Subcutaneous abdominal adipose tissue (tissue), 5 donors: Measurements from ENCODE around the gene SPEM2.

Experiments
- H3K27ac ChIP-seq: one replicate; pipeline ENCODE4 v1.7.0; 2013; ENCODE audit warnings: low read depth, mild to moderate bottlenecking, inconsistent platforms, low read length, moderate library complexity
- H3K27me3 ChIP-seq, 5 donors: one replicate each; pipeline ENCODE4 v1.7.0; 2013; ENCODE audit warnings: low read length in 5 of 5, inconsistent platforms in 1 of 5; ENCODE audit not compliant: control insufficient read depth in 5 of 5, insufficient read depth in 4 of 5
- H3K36me3 ChIP-seq, 5 donors: one replicate each; pipeline ENCODE4 v1.7.0; 2013; ENCODE audit warnings: low read length in 5 of 5; ENCODE audit not compliant: control insufficient read depth in 5 of 5, insufficient read depth in 5 of 5
- H3K4me1 ChIP-seq, 5 donors: one replicate each; pipeline ENCODE4 v1.7.0; 2013; ENCODE audit warnings: low read length in 5 of 5, mild to moderate bottlenecking in 3 of 5, moderate library complexity in 1 of 5; ENCODE audit not compliant: control insufficient read depth in 5 of 5, insufficient read depth in 5 of 5
- H3K4me3 ChIP-seq, 5 donors: one replicate each; pipeline ENCODE4 v1.7.0; 2013; ENCODE audit warnings: low read length in 5 of 5, low read depth in 1 of 5
- H3K9ac ChIP-seq, 5 donors: one replicate each; pipeline ENCODE4 v1.7.0; 2013; ENCODE audit warnings: low read length in 5 of 5, mild to moderate bottlenecking in 4 of 5, moderate library complexity in 3 of 5
- H3K9me3 ChIP-seq, 5 donors: one replicate each; pipeline ENCODE4 v1.7.0; 2013; ENCODE audit warnings: low read length in 5 of 5; ENCODE audit not compliant: control insufficient read depth in 5 of 5
- donor health status: healthy.
- donor health status: healthy.
- donor health status: healthy.
- donor health status: healthy.
- donor health status: healthy.

Gene SPEM2

DNA sequence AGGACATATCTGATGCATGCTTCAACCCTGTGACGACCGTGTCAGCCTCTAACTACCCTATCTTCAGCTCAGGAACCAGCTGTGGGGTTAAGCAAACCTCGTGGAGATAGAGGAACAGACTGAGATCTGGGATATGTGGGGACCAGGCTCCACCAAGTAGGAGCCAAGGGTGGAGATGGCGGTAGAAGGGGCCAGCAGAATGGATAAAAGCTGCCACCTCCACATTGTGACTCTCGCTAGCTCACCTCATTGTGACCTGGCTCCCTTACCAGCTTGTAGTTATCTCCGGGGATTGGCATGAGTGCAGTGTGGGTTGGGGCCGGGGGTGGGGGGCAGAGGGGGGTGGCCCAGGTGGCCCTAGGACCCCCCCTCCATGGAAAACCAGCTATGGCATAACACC, at the start of gene SPEM2:
Gene SPEM2, plus strand, starts transcription at position 301 of the 400 bp plus-strand sequence. Its CDS starts 73 bp downstream, at position 374.
- H3K36me3 ChIP-seq: no peaks in the 10 kb centered on the region
- H3K27me3 ChIP-seq: peaks cover 0 to 4% (median 0%) of the 10 kb centered on the region in 5 donors
- no peaks in the 10 kb centered on the region for H3K4me1 ChIP-seq
- H3K9ac ChIP-seq: no peak within 1 kb of the TSS
- H3K9me3 ChIP-seq: no peaks in the 10 kb centered on the region
- H3K4me3 ChIP-seq: no peak within 1 kb of the TSS
- H3K27ac ChIP-seq: no peak within 1 kb of the TSS

DNA sequence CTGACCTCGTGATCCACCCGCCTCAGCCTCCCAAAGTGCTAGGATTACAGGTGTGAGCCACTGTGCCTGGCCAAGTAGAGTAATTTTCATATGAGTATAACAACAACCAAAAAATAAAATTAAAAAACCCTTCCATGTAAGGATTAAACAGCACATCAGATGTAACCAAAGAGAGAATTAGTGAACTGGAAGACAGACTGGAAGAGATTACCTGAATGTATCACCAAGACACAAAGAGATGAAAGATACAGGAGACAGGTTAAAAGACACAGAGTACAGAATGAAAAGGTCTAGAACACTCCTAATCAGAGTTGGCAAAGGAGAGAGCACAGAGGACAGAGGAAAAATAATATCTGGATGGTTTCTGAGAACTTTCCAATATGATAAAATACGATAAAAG, 46.3 kb upstream of the SPEM2 start:
- H3K9ac ChIP-seq: no peak overlapping the region
- H3K27ac ChIP-seq: no peak overlapping the region
- peaks cover 4 to 32% (median 26%) of the 10 kb centered on the region in 5 donors for H3K4me1 ChIP-seq
- peaks cover 17 to 32% (median 24%) of the 10 kb centered on the region in 5 donors for H3K27me3 ChIP-seq
- H3K36me3 ChIP-seq: no peaks in the 10 kb centered on the region
- no peak overlapping the region for H3K4me3 ChIP-seq
- H3K9me3 ChIP-seq: peaks cover 0 to 3% (median 0%) of the 10 kb centered on the region in 5 donors

DNA sequence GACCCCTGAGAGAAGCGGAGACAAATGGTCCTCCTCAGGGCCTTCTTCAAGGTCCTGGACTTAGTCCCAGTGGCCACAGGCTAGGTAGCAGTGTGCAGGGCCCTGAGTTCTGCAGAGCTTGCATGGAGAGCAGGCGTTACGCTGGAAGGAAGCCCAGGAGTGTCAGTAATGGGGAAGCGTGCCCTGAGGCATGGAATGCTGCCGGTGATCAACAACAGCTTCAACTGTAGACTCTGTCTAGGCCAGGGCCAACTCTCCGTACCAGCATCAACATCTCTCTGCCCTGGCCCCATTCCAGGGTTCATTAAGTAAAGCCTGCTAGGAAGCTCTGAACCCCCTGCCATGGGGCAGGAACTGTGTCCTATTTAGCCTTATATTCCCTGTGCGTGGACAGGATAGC, 45.1 kb upstream of the SPEM2 start:
- peak overlapping the region in 3 of 5 donors; percentile 35 to 81 (median 57) for H3K9ac ChIP-seq
- H3K4me3 ChIP-seq: peak overlapping the region; percentile 54 to 64 (median 59)
- H3K27ac ChIP-seq: no peak overlapping the region

DNA sequence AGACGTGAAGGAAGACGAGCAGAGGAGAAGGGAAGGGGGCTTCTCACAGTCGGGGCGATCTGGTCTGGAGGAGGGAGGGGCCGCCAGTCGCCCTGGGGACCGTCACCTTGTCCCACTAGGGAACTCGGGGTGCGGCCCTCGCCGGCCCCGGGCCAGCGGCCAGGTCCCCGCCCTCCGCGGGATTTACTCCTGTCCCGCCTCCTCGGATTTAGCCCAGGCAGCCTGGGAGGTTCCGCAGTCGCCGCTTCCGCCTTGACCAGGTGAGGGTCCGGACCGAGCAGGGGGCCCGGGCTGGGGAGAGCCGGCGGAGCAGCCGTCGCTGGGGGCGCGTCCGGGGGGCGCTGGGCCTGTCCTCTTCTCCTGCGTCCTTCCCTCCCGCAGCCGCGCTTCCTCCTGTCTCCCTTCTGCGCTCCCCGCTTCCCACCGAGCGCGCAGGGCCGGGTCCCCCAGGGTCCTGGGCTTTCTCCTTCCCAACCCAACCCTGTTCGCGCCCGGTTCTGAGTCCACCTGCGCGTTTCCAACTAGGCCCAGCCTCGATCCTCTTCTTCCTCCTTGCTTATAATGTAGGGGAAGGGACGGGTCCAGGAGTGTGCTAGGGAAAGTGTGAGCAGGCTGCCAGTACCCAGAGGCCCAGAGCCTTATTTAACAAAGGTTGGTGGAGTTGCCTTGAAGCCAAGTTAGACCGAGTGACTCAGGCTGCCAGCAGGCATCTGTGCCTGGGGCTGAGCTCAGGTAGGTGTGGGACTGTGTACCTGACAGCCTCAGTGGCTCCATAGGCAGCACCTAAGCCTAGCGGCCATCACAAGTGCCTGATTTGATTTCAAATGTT, 44.3 kb upstream of the SPEM2 start, which contains the start of gene TNK1:
Gene TNK1, plus strand, starts transcription at position 235 of the 829 bp plus-strand sequence. CDS start 1,838 bp downstream, outside the sequence.
- H3K9me3 ChIP-seq: peaks cover 0 to 3% (median 0%) of the 10 kb centered on the region in 5 donors
- no peak within 1 kb of the TSS for H3K27ac ChIP-seq
- H3K27me3 ChIP-seq: peaks cover 17 to 36% (median 24%) of the 10 kb centered on the region in 5 donors
- no peaks in the 10 kb centered on the region for H3K36me3 ChIP-seq
- peaks cover 4 to 35% (median 30%) of the 10 kb centered on the region in 5 donors for H3K4me1 ChIP-seq
- H3K4me3 ChIP-seq: peak within 1 kb of the TSS; percentile 54 to 64 (median 59)
- H3K9ac ChIP-seq: peak within 1 kb of the TSS in 4 of 5 donors; percentile 26 to 81 (median 46)

More for the DNA sequence above, 45.1 kb upstream of the SPEM2 start:
- peaks cover 4 to 35% (median 30%) of the 10 kb centered on the region in 5 donors for H3K4me1 ChIP-seq
- no peaks in the 10 kb centered on the region for H3K36me3 ChIP-seq
- peaks cover 17 to 36% (median 24%) of the 10 kb centered on the region in 5 donors for H3K27me3 ChIP-seq
- peaks cover 0 to 3% (median 0%) of the 10 kb centered on the region in 5 donors for H3K9me3 ChIP-seq

DNA sequence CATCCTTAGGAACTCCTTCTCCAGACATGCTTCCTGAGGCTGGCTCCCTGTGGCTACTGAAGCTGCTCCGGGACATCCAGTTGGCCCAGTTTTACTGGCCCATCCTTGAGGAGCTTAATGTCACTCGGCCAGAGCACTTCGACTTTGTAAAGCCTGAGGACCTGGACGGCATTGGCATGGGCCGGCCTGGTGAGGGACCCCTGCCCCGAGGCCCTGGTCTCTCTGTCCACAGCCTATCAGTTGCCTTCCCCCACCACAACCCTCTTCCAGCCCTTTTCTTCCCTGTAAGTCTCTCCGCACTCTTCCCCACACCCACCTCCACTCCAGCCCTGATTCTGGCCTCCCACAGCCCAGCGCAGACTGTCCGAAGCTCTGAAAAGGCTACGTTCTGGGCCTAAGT, 42.5 kb upstream of the SPEM2 start:
- peaks cover 0 to 3% (median 0%) of the 10 kb centered on the region in 5 donors for H3K9me3 ChIP-seq
- H3K27ac ChIP-seq: no peak overlapping the region
- peaks cover 17 to 36% (median 24%) of the 10 kb centered on the region in 5 donors for H3K27me3 ChIP-seq
- no peak overlapping the region for H3K4me3 ChIP-seq
- H3K4me1 ChIP-seq: peaks cover 4 to 35% (median 30%) of the 10 kb centered on the region in 5 donors
- H3K36me3 ChIP-seq: peaks cover 0 to 6% (median 2%) of the 10 kb centered on the region in 5 donors
- H3K9ac ChIP-seq: no peak overlapping the region

DNA sequence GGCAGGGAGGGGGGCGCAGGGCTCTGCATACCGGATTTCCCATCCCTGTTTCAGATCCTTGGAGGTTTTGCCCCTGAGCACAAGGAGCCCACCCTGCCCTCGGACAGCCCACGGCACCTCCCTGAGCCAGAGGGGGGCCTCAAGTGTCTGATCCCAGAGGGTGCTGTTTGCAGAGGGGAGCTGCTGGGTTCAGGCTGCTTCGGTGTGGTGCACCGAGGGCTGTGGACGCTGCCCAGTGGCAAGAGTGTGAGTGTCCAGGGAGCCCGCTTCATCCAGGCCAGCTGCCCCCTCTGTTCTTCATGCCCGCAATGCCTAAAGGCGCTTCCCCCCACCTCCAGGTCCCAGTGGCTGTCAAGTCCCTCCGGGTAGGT, 42.1 kb upstream of the SPEM2 start:
- peaks cover 0 to 10% (median 6%) of the 10 kb centered on the region in 5 donors for H3K36me3 ChIP-seq
- H3K27ac ChIP-seq: no peak overlapping the region
- peaks cover 4 to 35% (median 30%) of the 10 kb centered on the region in 5 donors for H3K4me1 ChIP-seq
- H3K9ac ChIP-seq: peak overlapping the region in 3 of 5 donors; percentile 23 to 30 (median 24)
- peaks cover 0 to 3% (median 0%) of the 10 kb centered on the region in 5 donors for H3K9me3 ChIP-seq
- H3K27me3 ChIP-seq: peaks cover 17 to 36% (median 24%) of the 10 kb centered on the region in 5 donors
- peak overlapping the region in 4 of 5 donors; percentile 47 to 65 (median 50) for H3K4me3 ChIP-seq

DNA sequence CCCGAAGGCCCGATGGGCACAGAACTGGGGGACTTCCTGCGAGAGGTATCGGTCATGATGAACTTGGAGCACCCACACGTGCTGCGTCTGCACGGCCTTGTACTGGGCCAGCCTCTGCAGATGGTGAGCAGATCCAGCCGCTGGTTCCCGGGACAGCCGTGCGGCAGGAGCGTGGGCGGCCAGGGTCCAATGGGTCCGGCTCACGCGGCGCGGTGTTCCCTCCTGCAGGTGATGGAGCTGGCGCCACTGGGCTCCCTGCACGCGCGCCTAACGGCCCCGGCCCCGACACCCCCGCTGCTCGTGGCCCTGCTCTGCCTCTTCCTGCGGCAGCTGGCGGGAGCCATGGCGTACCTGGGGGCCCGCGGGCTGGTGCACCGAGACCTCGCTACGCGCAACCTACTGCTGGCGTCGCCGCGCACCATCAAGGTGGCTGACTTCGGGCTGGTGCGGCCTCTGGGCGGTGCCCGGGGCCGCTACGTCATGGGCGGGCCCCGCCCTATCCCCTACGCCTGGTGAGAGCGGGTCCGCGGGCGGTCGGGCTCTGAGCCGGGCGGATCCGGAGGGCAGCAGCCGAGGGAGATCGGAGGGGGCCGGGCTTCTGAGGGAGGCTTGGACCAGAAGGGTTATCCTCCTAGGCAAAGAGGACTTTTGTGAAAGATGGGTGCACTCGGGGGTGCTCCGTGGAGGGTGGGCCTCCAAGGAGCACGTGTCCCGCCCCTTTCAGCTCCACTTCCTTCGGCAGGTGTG, 41.5 kb upstream of the SPEM2 start:
- H3K36me3 ChIP-seq: peaks cover 0 to 15% (median 12%) of the 10 kb centered on the region in 5 donors
- no peak overlapping the region for H3K27ac ChIP-seq
- peaks cover 17 to 36% (median 24%) of the 10 kb centered on the region in 5 donors for H3K27me3 ChIP-seq
- peaks cover 0 to 3% (median 0%) of the 10 kb centered on the region in 5 donors for H3K9me3 ChIP-seq
- peak overlapping the region in 3 of 5 donors; percentile 23 to 30 (median 24) for H3K9ac ChIP-seq
- H3K4me1 ChIP-seq: peaks cover 4 to 35% (median 30%) of the 10 kb centered on the region in 5 donors
- peak overlapping the region in 4 of 5 donors; percentile 47 to 65 (median 50) for H3K4me3 ChIP-seq

DNA sequence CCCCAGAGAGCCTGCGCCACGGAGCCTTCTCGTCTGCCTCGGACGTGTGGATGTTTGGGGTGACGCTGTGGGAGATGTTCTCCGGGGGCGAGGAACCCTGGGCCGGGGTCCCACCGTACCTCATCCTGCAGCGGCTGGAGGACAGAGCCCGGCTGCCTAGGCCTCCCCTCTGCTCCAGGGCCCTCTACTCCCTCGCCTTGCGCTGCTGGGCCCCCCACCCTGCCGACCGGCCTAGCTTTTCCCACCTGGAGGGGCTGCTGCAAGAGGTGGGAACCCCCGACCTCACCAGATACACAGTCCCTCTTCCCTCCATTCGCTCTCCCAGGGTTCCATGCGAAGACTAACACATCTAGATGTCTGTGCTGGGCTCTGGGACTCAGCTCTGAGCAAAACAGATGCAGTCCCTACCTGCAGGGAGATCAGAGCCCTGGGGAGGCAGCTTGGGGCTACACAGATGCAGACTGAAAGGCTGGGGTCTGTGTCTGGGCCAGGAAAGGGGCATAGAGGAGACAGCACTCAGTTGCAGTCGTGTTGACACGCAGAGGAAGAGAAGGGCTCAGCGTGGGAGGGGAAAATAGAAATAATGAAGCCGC, 40.8 kb upstream of the SPEM2 start:
- Histone ChIP-seq H3K27ac (no peak overlapping the region), H3K36me3 (peaks cover 0 to 22% (median 18%) of the 10 kb centered on the region in 5 donors)

DNA sequence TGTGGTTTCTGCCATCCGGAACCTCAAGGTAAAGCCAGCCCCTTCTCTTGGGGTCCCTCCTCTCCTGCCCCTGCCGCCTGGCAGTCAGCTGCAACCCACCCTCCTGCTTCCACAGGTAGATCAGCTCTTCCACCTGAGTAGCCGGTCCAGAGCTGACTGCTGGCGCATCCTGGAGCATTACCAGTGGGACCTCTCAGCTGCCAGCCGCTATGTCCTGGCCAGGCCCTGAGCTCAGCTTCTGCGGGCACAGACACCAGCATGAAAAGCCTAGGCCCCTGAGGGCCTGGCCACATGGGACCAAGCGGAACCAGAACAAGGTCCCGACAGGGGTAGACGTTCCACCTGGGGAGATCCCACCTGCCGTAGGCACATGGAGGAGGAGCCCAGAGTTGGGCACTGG, 36.6 kb upstream of the SPEM2 start:
- peaks cover 0 to 29% (median 14%) of the 10 kb centered on the region in 5 donors for H3K4me1 ChIP-seq
- peaks cover 0 to 6% (median 0%) of the 10 kb centered on the region in 5 donors for H3K27me3 ChIP-seq
- peaks cover 0 to 46% (median 38%) of the 10 kb centered on the region in 5 donors for H3K36me3 ChIP-seq

More for the DNA sequence above, 40.8 kb upstream of the SPEM2 start:
- Histone ChIP-seq H3K9ac (peak overlapping the region in 2 of 5 donors; percentile 24 to 30), H3K4me3 (peak overlapping the region in 3 of 5 donors; percentile 49 to 65 (median 51)), H3K9me3 (no peaks in the 10 kb centered on the region), H3K27me3 (peaks cover 17 to 36% (median 24%) of the 10 kb centered on the region in 5 donors), H3K4me1 (peaks cover 4 to 35% (median 30%) of the 10 kb centered on the region in 5 donors)

More for the DNA sequence above, 36.6 kb upstream of the SPEM2 start:
- H3K9ac ChIP-seq: no peak overlapping the region
- H3K4me3 ChIP-seq: no peak overlapping the region
- H3K27ac ChIP-seq: no peak overlapping the region
- H3K9me3 ChIP-seq: no peaks in the 10 kb centered on the region
